Activated T-helper 2 cell treated with anti-CD3 and anti-CD28 coated beads, Interferon-gamma antibody, Interleukin-2, Interleukin-4, amounts not matched to agents 10 μg/mL and 5 μg/mL and 100 μg/mL, durations not matched to agents 14 hours and 24 hours and 36 hours (primary cell): ENCODE measurements around the gene ZC3H15. TPM values are rescaled to one million over a fixed set of nuclear protein-coding genes. Genes with fewer than 3 reads are reported as not detected.

Source experiments
- DNase-seq: peaks from one replicate; pipeline ENCODE4 v3.0.0; 2021; ENCODE audit warnings: low spot score
- H3K27ac Mint-ChIP-seq: one replicate; pipeline ENCODE4 v1.8.0; 2021; ENCODE audit warnings: mixed read lengths
- H3K27me3 Mint-ChIP-seq: one replicate; pipeline ENCODE4 v1.8.0; 2021; ENCODE audit warnings: low read depth, mixed read lengths
- H3K36me3 Mint-ChIP-seq: one replicate; pipeline ENCODE4 v1.8.0; 2021; ENCODE audit warnings: low read depth, mixed read lengths
- H3K4me1 Mint-ChIP-seq: one replicate; pipeline ENCODE4 v1.8.0; 2021; ENCODE audit warnings: low read depth, mixed read lengths
- H3K4me3 Mint-ChIP-seq: one replicate; pipeline ENCODE4 v1.8.0; 2021; ENCODE audit warnings: low read depth, mild to moderate bottlenecking, moderate library complexity, mixed read lengths
- H3K9me3 Mint-ChIP-seq: one replicate; pipeline ENCODE4 v1.8.0; 2021; ENCODE audit warnings: mixed read lengths
- intact Hi-C: fragments of 100-400 bp; cut with micrococcal nuclease; formaldehyde crosslinking; loops from one replicate; pipeline ENCODE4 v1.15.1; 2023
- total RNA-seq: library from RNA; stranded (reverse); gene quantifications from 2 replicates; pipeline ENCODE4 v1.2.3, GENCODE V29; 2022

The ZC3H15 gene
- total RNA-seq, 1 donor from 2014 or later = 93.6 TPM

DNA sequence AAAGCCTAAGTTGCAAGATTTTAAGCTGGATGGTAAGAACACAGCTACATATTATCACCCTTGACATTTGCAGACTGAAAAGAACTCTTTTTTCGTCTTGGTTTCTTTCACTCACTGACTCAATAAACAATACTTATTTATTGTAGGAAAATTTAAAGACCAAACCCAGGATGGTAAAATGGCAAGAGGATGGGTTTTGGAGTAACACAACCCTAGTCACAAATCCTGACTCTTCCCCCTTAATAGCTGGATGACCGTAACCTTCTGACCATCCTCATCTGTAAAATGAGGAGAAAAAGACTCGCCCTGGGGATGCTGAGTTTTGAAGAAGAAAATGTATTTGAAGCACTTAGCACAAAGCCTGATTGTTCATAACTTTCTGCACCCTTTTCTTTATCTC is 48.3 kb downstream of the ZC3H15 start:
- H3K4me3 Mint-ChIP-seq = no peak overlapping the region
- intact Hi-C loops = no loop called here
- no peak overlapping the region for H3K27ac Mint-ChIP-seq
- no peaks in the 10 kb centered on the region for H3K4me1 Mint-ChIP-seq
- H3K9me3 Mint-ChIP-seq = no peaks in the 10 kb centered on the region
- H3K27me3 Mint-ChIP-seq = peaks cover 3% of the 10 kb centered on the region
- DNase-seq = no peak
- H3K36me3 Mint-ChIP-seq = no peaks in the 10 kb centered on the region

DNA sequence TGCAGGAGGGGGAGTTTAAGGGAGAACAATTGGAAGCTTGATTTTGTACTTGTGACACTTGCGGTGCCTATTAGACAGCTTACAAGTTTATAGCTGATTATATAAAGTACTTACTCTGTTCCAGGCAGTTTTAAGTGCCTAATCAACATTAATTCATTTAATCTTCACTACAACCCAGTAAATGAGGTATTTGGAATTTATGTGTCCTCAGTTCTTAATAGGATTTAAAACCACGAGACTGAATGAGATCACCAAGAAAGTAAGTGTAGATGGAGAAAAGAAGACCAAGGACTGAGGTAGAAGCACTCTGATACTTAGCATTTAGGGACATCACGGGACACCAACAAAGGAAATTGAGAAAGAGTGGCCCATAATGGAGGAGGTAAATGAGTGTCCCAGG is 49.8 kb downstream of the ZC3H15 start:
- no peaks in the 10 kb centered on the region for H3K4me1 Mint-ChIP-seq
- H3K9me3 Mint-ChIP-seq = no peaks in the 10 kb centered on the region
- DNase-seq = no peak
- no peak overlapping the region for H3K27ac Mint-ChIP-seq
- H3K36me3 Mint-ChIP-seq = no peaks in the 10 kb centered on the region
- peaks cover 8% of the 10 kb centered on the region for H3K27me3 Mint-ChIP-seq
- intact Hi-C loops = no loop called here
- H3K4me3 Mint-ChIP-seq = no peak overlapping the region

DNA sequence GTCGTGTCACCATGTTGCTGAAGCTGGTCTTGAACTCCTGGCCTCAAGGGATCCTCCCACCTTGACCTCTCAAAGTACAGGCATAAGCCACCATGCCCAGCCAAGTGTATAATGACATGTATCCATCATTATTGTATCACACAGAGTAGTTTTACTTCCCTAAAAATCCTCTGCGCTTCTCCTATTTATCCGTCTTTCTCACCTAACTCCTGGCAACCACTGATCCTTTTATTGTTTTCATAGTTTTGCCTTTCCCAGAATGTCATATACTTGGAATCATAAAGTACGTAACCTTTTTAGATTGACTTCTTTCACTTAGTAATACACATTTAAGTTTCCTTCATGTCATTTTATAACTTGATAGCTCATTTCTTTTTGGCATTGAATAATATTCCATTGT is 51.0 kb downstream of the ZC3H15 start:
- H3K4me3 Mint-ChIP-seq = no peak overlapping the region
- no peaks in the 10 kb centered on the region for H3K4me1 Mint-ChIP-seq
- H3K27ac Mint-ChIP-seq = no peak overlapping the region
- no peaks in the 10 kb centered on the region for H3K36me3 Mint-ChIP-seq
- H3K27me3 Mint-ChIP-seq = peaks cover 8% of the 10 kb centered on the region
- H3K9me3 Mint-ChIP-seq = no peaks in the 10 kb centered on the region
- intact Hi-C loops = no loop called here
- DNase-seq = no peak

DNA sequence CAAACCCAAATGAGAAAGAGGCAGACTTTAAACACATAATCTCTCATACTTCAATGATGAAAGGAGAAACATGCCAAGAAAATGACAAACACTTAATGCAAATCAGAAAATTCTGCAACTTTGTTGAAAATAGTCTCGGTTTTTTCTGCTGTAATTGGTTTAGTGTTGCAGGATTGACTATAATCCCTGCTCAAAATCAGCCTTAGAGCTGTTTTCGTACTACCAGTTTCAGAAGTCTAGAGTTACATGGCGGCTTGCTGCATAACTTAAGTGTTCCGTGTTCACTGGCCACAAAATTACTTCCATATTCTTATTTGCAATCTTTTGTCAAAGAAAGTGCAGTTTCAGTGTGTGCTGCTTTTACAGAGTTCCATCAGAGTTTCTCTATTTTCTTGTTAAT is 54.9 kb downstream of the ZC3H15 start:
- Mint-ChIP-seq H3K4me3 (no peak overlapping the region), H3K4me1 (no peaks in the 10 kb centered on the region), H3K27me3 (peaks cover 15% of the 10 kb centered on the region), H3K9me3 (no peaks in the 10 kb centered on the region), H3K27ac (no peak overlapping the region), H3K36me3 (no peaks in the 10 kb centered on the region)
- no peak for DNase-seq
- intact Hi-C loops = no loop called here

GRCh38 chr2:186542002-186542401 is 55.9 kb downstream of the ZC3H15 start:
- intact Hi-C loops = no loop called here
- no peak for DNase-seq
- no peaks in the 10 kb centered on the region for H3K9me3 Mint-ChIP-seq
- no peaks in the 10 kb centered on the region for H3K4me1 Mint-ChIP-seq
- no peak overlapping the region for H3K4me3 Mint-ChIP-seq
- peaks cover 15% of the 10 kb centered on the region for H3K27me3 Mint-ChIP-seq
- H3K27ac Mint-ChIP-seq = no peak overlapping the region
- H3K36me3 Mint-ChIP-seq = no peaks in the 10 kb centered on the region

DNA sequence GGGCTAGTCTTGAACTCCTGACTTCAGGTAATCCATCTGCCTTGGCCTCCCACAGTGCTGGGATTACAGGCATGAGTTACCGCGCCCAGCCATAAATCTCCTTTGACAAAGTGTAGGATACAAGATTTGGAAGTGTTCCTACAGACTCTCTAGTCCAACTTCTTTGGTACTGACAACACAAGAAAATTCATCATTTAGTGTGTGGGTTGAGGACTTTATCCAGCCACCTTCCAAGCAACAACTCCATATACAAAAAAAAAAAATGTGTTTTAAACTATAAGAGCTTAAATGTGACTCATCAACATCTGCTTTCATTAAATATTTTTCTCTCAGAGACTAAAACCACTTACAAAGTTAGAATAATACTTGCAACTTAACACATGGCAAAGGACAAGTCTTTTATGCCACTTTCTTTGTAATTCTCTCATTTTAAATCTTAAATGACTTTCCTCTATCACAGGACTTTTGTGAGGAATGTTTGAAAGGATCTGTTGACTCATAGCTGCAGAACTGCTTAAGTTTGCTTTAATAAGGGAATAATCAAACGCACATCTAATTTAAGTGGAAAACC is 57.6 kb downstream of the ZC3H15 start:
- Mint-ChIP-seq H3K9me3 (no peaks in the 10 kb centered on the region), H3K4me1 (no peaks in the 10 kb centered on the region), H3K4me3 (no peak overlapping the region), H3K36me3 (no peaks in the 10 kb centered on the region), H3K27ac (no peak overlapping the region), H3K27me3 (peaks cover 15% of the 10 kb centered on the region)
- DNase-seq = no peak
- intact Hi-C loops = no loop called here

DNA sequence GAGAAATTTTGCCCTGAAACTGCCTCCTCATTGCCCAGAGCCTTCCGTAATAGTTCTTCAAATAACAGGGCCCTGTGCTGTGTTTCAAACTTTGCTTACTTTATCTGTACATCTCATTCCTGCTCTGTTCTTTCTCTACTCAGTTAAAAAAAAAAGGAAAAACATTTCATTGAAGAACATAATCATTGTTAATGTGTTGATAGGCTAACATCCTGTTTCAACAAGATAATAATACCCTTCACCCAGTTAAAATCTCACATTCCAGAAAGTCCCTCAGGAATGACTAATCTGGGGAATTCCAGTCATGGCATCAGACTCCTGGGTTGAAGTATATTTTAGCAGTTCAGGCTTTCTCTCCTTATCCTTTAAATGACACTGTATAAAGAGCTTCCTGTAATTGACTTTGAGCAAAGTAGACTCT is 58.2 kb downstream of the ZC3H15 start:
- H3K27ac Mint-ChIP-seq = no peak overlapping the region
- H3K36me3 Mint-ChIP-seq = no peaks in the 10 kb centered on the region
- H3K9me3 Mint-ChIP-seq = no peaks in the 10 kb centered on the region
- no peak for DNase-seq
- intact Hi-C loops = no loop called here
- H3K4me3 Mint-ChIP-seq = no peak overlapping the region
- H3K27me3 Mint-ChIP-seq = peaks cover 16% of the 10 kb centered on the region
- H3K4me1 Mint-ChIP-seq = no peaks in the 10 kb centered on the region

- no peaks in the 10 kb centered on the region for H3K36me3 Mint-ChIP-seq
- intact Hi-C loops = no loop called here
- H3K9me3 Mint-ChIP-seq = no peaks in the 10 kb centered on the region
- peaks cover 16% of the 10 kb centered on the region for H3K27me3 Mint-ChIP-seq
- no peak for DNase-seq
- H3K4me1 Mint-ChIP-seq = no peaks in the 10 kb centered on the region
- no peak overlapping the region for H3K27ac Mint-ChIP-seq
- no peak overlapping the region for H3K4me3 Mint-ChIP-seq
Observed at GRCh38 chr2:186546846-186547245, 60.8 kb downstream of the ZC3H15 start.

GRCh38 chr2:186551323-186552050 is 65.4 kb downstream of the ZC3H15 start:
- Mint-ChIP-seq H3K27ac (no peak overlapping the region), H3K27me3 (peaks cover 6% of the 10 kb centered on the region), H3K9me3 (no peaks in the 10 kb centered on the region), H3K36me3 (no peaks in the 10 kb centered on the region), H3K4me3 (no peak overlapping the region), H3K4me1 (no peaks in the 10 kb centered on the region)
- intact Hi-C loops = no loop called here
- no peak for DNase-seq

DNA sequence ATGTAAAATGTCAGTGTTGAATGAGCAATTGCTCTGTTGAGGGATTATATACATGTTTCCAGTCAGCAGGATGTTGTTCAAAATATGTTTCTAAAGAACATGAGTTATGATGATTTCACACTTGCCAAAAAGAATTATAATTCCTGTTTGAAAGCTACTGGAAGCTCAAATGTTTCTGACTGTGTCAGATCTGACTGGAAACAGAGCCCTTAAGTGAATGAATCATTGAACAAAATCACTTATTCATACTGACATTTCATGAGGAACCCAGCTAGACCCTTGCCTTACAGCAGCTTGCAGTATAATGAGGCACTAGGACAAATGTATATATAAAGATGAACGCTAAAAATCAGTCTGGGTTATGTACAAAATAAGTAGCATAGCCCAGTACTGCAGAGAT is 68.4 kb downstream of the ZC3H15 start:
- DNase-seq = no peak
- no peaks in the 10 kb centered on the region for H3K9me3 Mint-ChIP-seq
- no peak overlapping the region for H3K27ac Mint-ChIP-seq
- intact Hi-C loops = no loop called here
- H3K4me1 Mint-ChIP-seq = no peaks in the 10 kb centered on the region
- no peak overlapping the region for H3K4me3 Mint-ChIP-seq
- H3K27me3 Mint-ChIP-seq = peaks cover 3% of the 10 kb centered on the region
- no peaks in the 10 kb centered on the region for H3K36me3 Mint-ChIP-seq

DNA sequence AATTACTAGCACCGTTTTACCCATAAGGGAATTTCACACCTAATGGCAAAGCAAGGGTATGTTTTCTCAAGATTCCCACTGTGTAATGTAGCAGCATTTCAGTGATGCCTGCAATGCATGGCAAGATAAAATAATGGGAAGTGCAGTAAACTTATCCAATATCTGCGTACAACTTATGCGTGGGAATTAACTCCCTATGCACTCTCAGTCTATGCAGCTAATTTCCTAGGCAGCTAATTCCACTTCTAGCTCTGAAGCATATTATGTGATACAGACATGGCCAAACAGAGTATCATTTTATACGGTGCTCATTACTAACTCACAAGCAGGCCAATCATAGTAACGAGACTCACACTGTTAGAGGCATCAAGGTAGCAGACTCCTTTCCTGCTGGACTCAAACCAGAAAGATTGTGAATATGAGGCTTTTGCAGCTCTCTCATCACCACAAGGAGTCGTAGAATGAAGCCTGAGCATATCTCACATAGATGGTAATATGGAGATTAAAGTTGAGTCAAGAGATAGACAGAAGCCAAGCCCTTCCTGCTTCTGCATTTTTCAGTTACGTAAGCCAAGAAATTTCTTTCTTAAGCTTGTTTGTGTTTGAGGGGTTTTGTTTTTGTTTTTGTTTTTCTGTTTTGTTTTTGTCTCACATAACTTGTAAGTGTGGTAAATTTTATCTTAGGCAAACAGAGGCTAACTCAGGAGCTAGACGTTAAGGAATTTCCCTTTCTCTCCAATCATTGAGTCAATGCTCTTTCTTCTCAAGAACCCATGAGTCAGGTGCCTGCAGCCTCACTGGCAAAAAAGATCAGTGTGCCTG is 69.0 kb downstream of the ZC3H15 start:
- no peak overlapping the region for H3K4me3 Mint-ChIP-seq
- no peaks in the 10 kb centered on the region for H3K9me3 Mint-ChIP-seq
- no peaks in the 10 kb centered on the region for H3K4me1 Mint-ChIP-seq
- peaks cover 2% of the 10 kb centered on the region for H3K27me3 Mint-ChIP-seq
- intact Hi-C loops = no loop called here
- no peak overlapping the region for H3K27ac Mint-ChIP-seq
- no peak for DNase-seq
- no peaks in the 10 kb centered on the region for H3K36me3 Mint-ChIP-seq

GRCh38 chr2:186558512-186559276 is 72.6 kb downstream of the ZC3H15 start:
- DNase-seq = no peak
- Mint-ChIP-seq H3K27me3 (peaks cover 9% of the 10 kb centered on the region), H3K9me3 (no peaks in the 10 kb centered on the region)

More at GRCh38 chr2:186558512-186559276, 72.6 kb downstream of the ZC3H15 start:
- intact Hi-C loops = no loop called here
- no peaks in the 10 kb centered on the region for H3K36me3 Mint-ChIP-seq
- no peaks in the 10 kb centered on the region for H3K4me1 Mint-ChIP-seq
- no peak overlapping the region for H3K4me3 Mint-ChIP-seq
- no peak overlapping the region for H3K27ac Mint-ChIP-seq
